ENCODE results near the gene ADH1B. TPM values are rescaled to one million over a fixed set of nuclear protein-coding genes. Genes with fewer than 3 reads are reported as not detected.

The ADH1B gene
- total RNA-seq, 1 experiment from 2014 or later: 0.98 TPM

- DNase-seq (ENCODE audit: low read depth, low spot score) (no peak), ATAC-seq (no peak)
- Histone ChIP-seq H3K4me1 (ENCODE audit: control insufficient read depth, insufficient read depth, low read length) (no peaks in the 10 kb centered on the region), H3K27ac (ENCODE audit: low read length) (no peak overlapping the region), H3K36me3 (ENCODE audit: control insufficient read depth, insufficient read depth, low read length) (no peaks in the 10 kb centered on the region), H3K9me3 (ENCODE audit: control insufficient read depth, insufficient read depth, low read depth, low read length) (no peaks in the 10 kb centered on the region), H3K27me3 (ENCODE audit: control insufficient read depth, insufficient read depth, low read length) (no peaks in the 10 kb centered on the region), H3K4me3 (ENCODE audit: low read depth in 2 of 2, low read length in 2 of 2) (no peak overlapping the region)
- intact Hi-C loops (cut with micrococcal nuclease; ENCODE audit: unreplicated experiment): no loop called here
- in situ Hi-C loops (cut with HindIII; ENCODE audit: low pct_unique_long_range_greater_than_20kb, low sequenced_read_pairs): no loop called here
- ChIA-PET CTCF (no interaction called here), POLR2A (no interaction called here)
- BruUV-seq (replicated peaks): no TSS peak
- no peak for TF ChIP-seq CTCF (IDR thresholded peaks at IDR 0.05)
- TF ChIP-seq TCF7L2 (IDR thresholded peaks at IDR 0.05; ENCODE audit: low read depth, low read length): no peak
- TF ChIP-seq SIN3A (IDR thresholded peaks at IDR 0.05; ENCODE audit: borderline replicate concordance, insufficient read depth, low read depth, low read length): no peak
- no peak for TF ChIP-seq REST (IDR thresholded peaks at IDR 0.05; ENCODE audit: insufficient read depth in 1 of 2, low read depth in 2 of 2, low read length in 1 of 2)
- no peak for TF ChIP-seq POLR2AphosphoS5 (IDR thresholded peaks at IDR 0.05; ENCODE audit: low read depth, low read length)
Observed at GRCh38 chr4:99282731-99283130, 38.5 kb downstream of the ADH1B start.

DNA sequence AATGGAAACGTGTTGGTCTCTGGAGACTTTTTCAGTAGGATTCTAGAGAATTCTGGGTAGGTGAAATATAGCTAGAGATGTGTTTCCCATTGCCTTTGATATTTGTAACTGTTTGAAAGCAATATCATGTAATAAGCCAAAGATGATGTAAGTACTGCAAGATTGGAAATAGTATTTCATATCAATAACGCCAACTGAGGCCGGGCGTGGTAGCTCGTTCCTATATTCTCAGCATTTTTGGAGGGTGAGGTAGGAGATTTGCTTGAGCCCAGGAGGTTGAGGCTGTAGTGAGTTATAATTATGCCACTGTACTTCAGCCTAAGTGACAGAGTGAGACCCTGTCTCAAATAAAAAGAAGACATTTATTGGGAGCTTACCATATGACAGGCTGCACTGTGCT lies 39.9 kb downstream of the ADH1B start:
- ChIA-PET POLR2A (no interaction called here), CTCF (no interaction called here)
- no peak overlapping the region for H3K4me3 ChIP-seq (ENCODE audit: low read depth in 2 of 2, low read length in 2 of 2)
- intact Hi-C loops (cut with micrococcal nuclease; ENCODE audit: unreplicated experiment) (no loop called here), in situ Hi-C loops (cut with HindIII; ENCODE audit: low pct_unique_long_range_greater_than_20kb, low sequenced_read_pairs) (no loop called here)
- no peaks in the 10 kb centered on the region for H3K36me3 ChIP-seq (ENCODE audit: control insufficient read depth, insufficient read depth, low read length)
- BruUV-seq (replicated peaks): no TSS peak
- H3K4me1 ChIP-seq (ENCODE audit: control insufficient read depth, insufficient read depth, low read length): no peaks in the 10 kb centered on the region
- ATAC-seq: no peak
- H3K27ac ChIP-seq (ENCODE audit: low read length): no peak overlapping the region
- H3K9me3 ChIP-seq (ENCODE audit: control insufficient read depth, insufficient read depth, low read depth, low read length): no peaks in the 10 kb centered on the region
- no peak for DNase-seq (ENCODE audit: low read depth, low spot score)
- TF ChIP-seq POLR2AphosphoS5 (IDR thresholded peaks at IDR 0.05; ENCODE audit: low read depth, low read length) (no peak), SIN3A (IDR thresholded peaks at IDR 0.05; ENCODE audit: borderline replicate concordance, insufficient read depth, low read depth, low read length) (no peak), REST (IDR thresholded peaks at IDR 0.05; ENCODE audit: insufficient read depth in 1 of 2, low read depth in 2 of 2, low read length in 1 of 2) (no peak), TCF7L2 (IDR thresholded peaks at IDR 0.05; ENCODE audit: low read depth, low read length) (no peak), CTCF (IDR thresholded peaks at IDR 0.05) (no peak)
- no peaks in the 10 kb centered on the region for H3K27me3 ChIP-seq (ENCODE audit: control insufficient read depth, insufficient read depth, low read length)

Data from Panc1 (cell line).